CMK (cell line): Measurements from ENCODE around the gene FCAMR.
"Not testable (repeated sequence)": the region's sequence is repeated elsewhere in the genome, so short reads cannot be mapped to it uniquely, and the experiment has no call there.

Experiments
- DNase-seq: peaks from one replicate; pipeline ENCODE4 v3.0.0-alpha.2; 2010; ENCODE audit warnings: low read depth

The FCAMR gene

DNA sequence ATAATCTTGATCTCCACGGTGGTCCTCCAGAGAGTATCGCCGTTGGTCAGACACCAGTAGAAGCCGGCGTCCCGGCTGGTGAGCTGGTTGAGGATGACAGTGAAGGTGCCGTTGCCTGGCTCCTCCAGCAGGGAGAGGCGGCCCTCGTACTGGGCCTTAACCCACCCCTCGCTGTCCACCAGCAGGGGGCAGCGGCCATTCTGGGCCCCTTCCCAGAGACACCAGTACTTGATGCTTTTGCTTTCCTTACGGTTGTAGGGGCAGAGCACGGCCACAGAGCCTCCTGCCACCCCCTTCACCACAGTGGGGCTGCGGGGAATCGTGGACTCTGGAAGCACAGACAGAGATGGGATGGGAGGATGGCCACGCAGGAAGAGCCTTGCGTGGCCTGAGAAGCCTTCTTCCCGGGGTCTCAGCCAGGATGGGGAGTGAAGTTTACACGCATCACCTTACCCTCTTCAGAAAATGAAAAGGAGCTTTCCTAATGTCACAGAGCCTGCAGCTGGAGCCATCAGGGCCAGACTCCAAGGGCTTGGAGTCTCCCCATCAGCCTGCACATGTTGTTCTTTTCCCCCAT lies 34.7 kb downstream of the FCAMR start:
- peak; percentile 54 for DNase-seq

DNA sequence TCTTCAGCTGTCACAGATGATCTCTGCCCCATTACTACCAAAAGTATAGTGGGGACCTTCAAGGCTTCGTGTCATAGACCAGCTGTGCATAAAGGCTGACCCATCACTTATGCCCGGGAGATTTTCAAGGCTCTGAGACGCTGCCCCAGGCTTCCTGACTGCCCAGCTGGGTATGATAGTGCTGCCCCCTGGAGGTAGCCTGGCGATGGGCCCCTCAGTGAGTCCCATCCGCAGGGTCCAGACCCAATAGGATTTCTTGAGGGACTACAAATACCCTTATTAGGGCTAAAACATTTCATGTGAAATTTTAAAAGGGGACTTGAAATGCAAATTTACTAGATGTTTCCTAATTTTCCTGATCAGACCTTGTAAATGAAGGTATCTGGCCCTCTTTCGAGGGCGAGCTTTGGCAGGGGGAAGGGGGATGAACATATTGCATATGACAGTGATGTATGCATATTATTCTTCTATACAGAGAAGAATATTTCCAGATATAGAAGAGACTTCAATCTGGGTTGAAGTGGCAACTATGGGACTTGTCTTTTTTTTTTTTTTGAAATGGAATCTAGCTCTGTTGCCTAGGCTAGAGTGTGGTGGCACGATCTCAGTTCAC lies 36.8 kb downstream of the FCAMR start:
- DNase-seq = no peak

DNA sequence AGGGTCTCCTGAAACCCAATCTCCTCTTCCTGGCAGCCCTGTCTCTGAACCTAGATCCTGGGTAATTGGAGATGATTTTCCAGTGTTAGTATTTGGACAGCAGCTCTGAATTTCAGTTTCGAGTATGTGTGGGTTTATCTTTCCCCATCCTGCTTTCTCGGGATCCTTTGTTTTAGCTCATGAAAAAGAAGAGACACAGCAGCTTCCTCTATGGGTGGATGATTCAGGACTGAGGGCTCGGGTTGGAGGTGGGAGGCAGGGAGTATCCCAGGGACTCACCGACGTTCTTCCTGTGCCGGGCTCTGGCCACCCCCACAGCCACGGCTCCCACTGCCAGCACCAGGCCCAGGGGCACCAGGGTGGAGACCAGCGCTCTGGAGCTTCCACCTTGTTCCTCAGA lies 38.1 kb downstream of the FCAMR start:
- no peak for DNase-seq

DNA sequence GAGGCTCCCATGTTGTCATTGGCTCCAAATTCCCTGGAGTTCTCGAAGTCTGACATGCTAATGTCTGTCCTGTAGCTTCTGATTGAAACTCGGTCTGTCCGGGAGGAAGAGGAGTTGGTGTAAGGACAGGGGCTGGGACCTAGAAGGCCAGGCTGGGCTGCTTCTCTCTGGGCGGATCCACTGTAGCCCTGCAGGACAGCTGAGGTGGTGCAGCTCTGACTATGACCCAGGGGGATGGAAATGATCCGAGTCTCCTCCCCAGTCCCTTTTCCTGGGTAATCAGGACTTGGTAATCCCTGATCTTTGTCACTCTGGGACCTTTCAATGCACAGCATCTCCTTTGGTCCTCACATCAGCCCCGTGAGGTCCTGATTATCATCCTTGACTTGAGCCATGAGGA lies 38.6 kb downstream of the FCAMR start:
- no peak for DNase-seq

DNA sequence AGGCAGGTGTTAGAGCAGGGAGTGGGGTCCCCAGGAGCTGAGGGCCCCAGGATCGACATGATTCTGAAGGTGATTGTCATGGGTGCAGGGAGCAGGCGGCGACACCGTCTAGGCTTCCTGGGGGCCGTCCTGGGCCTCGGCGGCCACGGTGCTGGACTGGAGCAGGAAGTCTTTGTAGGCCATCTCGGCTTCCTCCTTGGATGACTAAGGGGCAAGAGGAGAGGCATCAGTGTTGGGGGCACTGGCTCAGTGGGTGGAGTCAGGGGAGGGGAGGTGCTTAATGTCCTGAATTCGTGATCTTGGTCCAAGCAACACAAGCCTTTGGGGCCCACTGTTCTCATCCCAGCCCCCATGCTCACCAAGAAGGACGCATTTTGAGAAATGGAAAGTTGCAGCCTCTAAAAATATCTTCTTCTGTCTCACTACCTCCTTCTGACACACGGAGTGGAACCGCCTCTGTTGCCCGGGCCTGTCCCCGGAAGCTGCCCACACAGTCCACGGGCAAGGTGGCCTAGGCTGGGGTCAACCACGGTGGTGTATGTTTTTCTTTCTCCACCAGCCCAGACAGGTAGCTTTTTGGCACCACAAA lies 40.0 kb downstream of the FCAMR start:
- no peak for DNase-seq

DNA sequence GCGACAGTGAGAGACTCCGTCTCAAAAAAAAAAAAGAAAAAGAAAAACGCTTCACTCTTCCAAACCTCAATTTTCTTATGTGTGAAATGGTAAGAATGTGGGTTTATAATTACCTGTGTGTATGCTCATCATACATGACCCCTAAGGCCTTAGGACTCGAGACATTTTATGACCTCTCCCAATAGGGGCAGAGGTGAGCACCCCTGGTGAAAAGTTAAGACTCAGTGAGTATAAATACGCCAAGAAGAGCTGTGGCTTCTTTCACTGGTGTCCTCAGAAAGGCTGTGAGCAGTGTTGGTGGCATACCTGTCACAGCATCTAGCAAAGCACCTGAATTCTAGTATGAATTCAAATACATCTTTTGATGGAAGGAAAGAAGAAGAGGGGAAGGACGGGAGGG lies 40.7 kb downstream of the FCAMR start:
- DNase-seq = no peak

DNA sequence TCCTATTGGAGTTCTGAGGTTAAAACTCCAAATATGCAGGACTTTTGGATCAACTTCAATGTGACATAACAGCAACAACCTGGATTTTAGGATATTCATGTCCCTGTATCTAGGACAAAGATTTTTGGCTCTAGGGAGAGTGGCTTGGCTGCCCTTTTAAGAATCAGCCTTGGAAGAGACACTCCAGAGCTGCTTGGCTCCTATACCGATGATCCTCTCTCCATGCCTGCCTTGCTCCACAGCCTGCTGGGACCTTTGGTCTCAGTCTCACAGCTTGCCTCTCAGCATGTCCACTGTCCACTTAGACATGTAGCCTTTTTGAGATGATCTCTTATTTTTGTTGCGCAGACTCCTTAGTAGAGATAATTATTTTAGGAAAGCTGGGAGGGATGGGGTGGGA lies 44.0 kb downstream of the FCAMR start:
- no peak for DNase-seq

DNA sequence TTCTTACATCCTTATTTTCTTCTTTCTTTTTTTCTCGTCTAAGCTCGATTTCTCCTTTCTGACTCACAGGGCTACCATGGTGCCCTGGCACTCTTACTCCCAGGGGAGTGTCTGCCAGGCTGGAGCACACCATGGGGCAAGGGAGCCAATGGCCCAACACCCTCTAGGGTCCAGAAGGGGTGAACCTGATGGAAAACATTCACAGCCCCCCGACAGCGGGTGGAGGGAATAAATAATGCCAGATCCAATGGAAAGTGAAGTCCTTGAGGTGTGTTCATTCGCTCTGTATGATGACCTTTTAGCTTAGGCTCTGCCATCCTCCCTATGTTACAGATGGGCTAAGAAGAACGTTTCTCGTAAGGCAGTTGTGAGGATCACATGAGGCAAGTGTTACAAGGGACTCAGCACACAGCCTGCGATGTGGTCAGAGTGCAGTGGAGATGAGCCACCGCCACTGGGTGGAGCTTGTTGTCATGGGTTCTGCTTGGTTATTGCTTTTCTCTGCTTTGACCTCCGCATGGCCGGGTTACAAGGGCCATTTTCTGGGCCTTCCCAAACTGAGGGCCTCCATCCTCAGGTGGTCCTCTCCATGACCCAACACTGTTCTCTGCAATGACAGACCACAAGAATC lies 45.0 kb downstream of the FCAMR start:
- DNase-seq = no peak

DNA sequence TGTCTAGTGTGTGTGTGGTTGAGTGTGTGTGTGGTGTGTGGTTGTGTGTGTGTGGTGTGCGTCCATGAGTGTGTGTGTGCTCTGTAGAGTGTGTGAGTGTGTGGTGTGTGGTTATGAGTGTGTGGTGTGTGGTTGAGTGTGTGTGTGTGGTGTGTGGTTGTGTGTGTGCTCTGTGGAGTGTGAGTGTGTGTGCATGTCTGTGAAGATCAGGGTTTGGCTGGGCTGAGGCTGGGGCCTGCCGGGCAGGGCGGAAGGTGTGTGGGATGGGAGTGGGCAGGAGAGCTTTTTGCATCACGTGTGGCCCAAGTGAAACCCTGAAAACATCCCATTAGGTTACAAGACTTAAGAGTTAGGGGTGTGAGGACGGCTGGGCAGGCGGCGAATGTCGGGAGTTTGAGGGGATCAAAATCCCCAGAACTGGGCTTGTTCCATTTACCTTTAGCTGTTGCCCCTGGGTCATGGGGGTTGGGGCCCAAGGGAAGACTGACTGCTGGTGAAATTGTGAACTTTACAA lies 45.6 kb downstream of the FCAMR start:
- no peak for DNase-seq

DNA sequence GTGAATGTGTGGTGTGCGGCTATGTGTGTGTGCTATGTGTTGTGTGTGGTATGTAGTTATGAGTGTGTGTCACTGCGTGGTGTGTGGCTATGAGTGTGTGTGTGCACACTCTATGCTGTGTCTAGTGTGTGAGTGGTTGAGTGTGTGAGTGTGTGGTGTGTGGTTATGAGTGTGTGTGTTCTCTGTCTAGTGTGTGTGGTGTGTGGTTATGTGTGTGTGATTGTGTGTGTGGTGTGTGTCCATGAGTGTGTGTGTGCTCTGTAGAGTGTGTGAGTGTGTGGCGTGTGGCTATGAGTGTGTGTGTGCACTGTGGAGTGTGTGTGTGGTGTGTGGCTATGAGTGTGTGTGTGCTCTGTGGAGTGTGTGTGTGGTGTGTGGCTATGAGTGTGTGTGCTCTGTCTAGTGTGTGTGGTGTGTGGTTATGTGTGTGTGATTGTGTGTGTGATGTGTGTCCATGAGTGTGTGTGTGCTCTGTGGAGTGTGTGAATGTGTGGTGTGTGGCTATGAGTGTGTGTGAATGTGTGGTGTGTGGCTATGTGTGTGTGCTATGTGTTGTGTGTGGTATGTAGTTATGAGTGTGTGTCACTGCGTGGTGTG lies 46.2 kb downstream of the FCAMR start:
- not testable (repeated sequence) for DNase-seq

DNA sequence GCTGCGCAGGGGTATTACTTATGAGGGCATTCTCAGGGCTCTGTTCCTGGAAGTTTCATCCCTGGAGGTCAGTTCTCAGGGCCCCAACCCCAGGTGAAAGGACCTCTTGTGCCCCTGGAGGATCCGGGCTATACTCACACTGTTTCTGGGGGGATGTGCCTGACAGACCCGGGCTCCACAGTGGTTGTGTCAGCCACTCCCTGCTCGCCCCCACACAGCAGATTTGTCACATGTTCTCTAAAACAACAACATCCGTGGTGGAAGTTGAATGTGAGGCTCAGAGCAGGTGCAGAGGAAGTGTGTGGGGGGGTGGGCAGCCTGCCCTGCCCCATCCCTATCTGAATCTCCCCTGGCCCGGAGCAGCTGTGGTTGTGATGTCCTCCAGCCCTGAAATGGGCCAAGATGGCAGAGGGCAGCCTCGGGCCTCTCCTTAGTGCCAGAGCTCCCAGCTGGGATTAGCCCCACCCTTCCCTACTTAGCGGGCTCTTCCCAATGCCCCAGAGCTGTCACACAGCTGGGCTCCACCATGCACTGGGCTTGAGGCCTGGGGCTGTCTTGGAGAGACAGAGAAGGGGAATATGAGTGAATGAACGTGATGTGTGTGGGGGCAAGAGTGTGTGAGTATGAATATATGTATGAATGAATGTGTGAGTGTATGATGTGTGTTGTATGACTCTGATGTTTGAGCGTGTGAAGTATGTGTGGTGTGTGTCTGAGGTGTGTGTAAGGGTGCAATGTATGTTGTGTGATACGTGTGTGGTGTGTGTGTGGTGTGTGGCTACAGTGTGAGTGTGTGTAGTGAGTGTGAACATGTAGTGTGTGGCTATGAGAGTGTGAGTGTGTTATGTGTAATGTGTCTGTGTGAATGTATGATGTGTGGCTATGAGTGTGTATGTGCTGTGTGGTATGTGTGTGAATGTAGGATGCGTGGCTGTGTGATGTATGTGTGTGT lies 47.0 kb downstream of the FCAMR start:
- DNase-seq = no peak

DNA sequence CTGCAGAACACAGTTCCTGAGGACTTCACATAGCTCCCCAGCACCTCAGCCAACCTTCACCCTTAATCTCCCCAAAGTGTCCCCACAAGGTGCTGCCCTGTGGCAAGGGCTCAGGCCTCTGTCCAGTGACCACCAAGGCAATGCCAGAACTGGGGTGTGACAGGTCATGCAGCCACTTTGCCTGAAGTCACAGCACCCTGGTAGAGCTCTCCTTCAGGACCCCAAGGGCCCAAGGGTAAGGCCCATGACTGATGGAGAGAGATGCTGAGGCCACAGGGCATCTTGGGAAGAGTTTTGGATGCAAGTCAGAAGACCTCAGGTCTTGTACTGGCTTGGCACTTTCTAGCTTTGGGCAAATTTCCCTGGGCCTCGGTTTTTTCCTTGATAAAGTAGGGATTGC lies 47.7 kb downstream of the FCAMR start:
- no peak for DNase-seq

DNA sequence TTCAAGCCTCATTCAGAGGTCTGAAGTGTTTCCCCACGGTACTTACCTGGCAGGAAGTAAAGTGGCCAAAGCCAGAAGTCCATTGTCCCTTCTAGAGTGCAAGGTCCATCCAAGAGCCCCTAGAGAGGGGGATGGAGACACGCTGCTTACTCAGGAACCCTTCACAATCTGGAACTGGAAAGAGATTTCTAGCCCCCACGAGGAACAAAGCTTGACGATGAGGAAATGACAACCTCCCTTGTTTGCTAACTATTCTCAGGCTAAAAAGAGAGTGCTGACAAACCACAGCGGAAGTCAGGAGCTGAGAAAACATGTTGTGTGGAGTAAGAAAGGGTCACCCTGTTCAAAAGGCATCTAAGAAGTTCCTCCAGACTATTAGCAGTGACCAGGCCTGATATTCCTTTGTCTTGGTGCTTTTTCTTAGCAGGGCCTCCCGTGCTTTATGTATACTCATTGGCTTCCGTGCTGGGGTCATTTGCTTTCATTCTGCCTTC lies 48.4 kb downstream of the FCAMR start, which contains the start of gene FCMR:
TSS of gene FCMR (minus strand) at position 170 of the 494 bp plus-strand sequence. CDS start at position 83, 87 bp downstream.
- DNase-seq = no peak

DNA sequence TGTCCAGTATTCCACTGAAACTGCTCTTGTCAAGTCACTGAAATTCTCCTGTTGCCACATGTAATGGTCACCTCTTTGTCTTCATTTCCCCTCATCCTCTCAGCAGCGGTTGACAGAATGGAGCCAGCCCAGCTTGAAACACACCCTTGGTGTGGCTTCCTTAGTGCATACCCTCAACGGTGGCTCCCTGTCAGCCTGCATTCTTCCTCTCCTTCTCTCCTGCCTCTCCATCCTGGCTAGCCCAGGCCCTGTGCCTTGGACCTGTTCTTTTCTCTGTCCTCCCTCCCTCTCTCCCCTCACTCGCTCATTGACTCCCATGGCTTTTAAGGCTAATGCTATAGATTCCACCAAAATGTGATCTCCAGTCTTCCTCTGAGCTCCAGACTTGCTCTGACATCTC lies 52.2 kb downstream of the FCAMR start:
- DNase-seq = no peak

DNA sequence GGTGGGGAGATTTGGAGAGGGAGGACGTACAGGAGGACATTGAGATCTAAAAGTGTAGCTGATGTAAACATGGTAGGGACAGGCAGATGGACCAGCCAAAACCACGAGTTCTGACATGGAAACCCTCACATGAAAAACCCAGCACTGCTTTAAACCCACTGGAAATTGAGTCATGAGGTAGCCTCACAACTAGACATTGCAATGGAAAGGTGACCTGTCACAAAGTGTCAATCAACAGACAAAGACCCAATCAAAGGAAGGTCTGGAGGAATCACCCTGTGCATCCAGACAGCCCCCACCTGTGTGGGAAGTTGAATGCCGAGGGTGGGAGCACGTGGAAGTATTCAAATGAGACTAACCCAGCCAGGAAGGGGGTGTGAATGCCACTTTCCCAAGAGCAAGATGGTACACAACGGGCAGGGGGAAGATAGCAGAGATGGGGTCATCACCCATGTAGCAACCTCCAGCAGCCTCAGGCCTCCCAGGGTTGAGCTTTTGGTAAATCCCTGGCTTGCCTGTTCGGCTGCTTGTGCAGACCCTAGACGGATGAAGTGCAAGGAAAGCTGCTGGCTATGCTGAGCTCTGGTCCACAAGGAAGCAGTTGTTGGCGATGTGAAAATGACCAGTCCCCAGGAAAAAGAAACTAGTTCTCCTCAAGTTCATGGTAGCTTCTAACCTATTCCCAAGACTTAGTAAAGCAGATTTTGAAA lies 54.1 kb downstream of the FCAMR start:
- DNase-seq = no peak

DNA sequence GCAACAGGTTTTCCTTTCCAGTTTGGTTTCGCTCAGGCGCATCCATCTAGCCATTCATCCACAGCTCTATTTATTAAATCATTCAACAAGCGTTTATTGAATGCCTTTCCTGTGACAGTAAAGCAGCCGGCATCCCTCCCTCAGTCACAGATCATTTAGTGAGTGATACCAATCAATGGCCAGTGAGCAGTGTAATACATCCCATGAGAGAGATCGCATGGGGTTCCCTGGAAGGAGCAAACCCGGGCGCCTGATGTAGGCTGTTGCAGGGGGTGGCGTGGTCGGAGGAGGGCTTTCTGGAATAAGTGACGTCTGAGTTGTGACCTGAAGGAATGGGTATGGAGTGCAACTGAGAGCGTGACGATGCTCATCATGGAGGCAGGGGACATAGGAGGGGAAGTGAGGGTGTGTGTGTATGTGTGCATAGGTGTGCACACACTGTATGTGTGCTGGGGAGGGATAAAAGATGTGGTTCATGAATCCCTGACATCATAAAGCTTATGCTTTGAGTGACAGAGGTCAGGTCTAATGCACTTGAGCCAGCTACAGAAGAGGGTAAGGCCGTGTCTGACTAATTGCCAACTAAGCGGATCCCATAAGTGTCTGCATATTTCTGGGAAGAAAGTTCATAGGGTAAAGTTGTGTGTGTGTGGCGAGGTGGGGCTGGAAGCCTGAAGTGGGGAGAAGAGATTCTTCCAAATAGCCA lies 55.1 kb downstream of the FCAMR start:
- DNase-seq = no peak

DNA sequence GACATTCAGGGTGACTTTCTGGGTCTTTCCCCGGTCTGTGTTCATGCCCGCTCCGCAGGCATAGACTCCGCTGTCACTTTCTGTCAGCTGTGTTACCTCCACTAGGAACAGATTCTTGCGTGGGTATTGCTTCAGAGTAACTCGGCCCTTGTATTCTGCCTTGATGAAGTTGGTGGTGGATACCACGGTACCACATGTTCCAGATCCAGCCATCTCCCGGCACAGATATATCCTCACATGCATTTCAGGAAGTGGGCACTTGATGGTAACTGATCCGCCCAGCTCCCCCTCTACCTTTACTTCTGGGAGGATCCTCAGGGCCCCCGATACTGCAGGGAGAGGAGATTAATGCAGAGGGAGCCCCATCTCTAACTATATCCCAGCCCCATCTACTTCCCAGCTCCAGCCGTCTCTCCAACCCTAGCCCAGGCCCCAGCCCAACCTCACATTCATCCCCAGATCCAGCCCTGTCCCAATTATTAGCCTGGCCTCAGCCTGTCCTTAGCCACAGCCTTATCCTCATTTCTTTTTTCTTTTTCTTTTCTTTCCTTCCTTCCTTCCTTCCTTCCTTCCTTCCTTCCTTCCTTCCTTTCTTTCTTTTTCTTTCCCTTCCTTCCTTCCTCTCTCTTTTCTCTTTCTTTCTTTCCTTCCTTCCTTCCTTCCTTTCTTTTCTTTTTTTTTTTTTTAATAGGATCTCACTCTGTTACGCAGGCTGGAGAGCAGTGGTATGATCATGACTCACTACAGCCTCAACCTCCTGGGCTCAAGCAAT lies 56.3 kb downstream of the FCAMR start:
- DNase-seq = no peak

DNA sequence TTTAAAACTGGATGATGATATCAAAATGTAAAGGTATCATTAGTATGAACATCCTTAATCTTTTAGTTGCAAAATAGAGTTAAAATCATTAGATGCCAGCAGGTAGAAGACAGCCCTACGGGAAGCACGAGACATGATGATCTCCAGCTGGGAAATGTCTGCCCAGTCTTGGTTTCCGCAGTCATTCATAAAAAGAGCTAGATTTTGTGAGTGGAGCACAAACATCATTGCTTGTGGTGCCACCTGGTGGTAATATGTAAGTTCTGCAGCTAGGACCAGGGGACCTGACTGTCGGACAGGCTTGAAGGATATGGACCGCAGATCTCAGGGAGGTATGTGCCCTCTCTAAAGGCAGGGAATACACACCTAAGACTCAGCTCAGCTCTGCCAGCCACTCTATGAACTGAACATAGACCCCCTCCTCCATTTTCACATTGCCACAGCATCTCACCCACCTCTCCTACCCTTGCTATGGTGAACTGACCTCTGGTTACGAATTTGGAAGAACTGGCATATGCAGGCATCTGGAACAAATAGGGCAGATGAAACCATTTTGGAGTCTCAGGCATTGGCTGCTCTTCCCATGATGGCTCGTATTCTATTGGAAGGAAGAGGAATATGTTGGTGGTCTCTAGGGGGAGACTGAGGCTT lies 57.7 kb downstream of the FCAMR start:
- peak; percentile 51 for DNase-seq
